ENCODE measurements around the gene KIR3DL3.
"Not testable (repeated sequence)": the region's sequence is repeated elsewhere in the genome, so short reads cannot be mapped to it uniquely, and the experiment has no call there.

KIR3DL3 gene

GRCh38 chr19:54724142-54724541, at the start of gene KIR3DL3:
KIR3DL3 (plus strand) TSS chr19:54724442; CDS start chr19:54724497, 55 bp downstream.
- no peak for DNase-seq (ENCODE audit: low read depth in 2 of 3, low spot score in 2 of 3)

GRCh38 chr19:54676210-54676834, 47.9 kb upstream of the KIR3DL3 start:
- not testable (repeated sequence) for DNase-seq (ENCODE audit: low read depth in 2 of 3, low spot score in 2 of 3)

GRCh38 chr19:54677217-54677616, 47.0 kb upstream of the KIR3DL3 start:
- DNase-seq (ENCODE audit: low read depth in 2 of 3, low spot score in 2 of 3): no peak

GRCh38 chr19:54681596-54681995, 42.6 kb upstream of the KIR3DL3 start:
- not testable (repeated sequence) for DNase-seq (ENCODE audit: low read depth in 2 of 3, low spot score in 2 of 3)

GRCh38 chr19:54682306-54682856, 41.9 kb upstream of the KIR3DL3 start:
- DNase-seq (ENCODE audit: low read depth in 2 of 3, low spot score in 2 of 3): no peak

- DNase-seq (ENCODE audit: low read depth in 2 of 3, low spot score in 2 of 3): no peak
Measured at GRCh38 chr19:54684527-54684926, 39.7 kb upstream of the KIR3DL3 start.

- no peak for DNase-seq (ENCODE audit: low read depth in 2 of 3, low spot score in 2 of 3)
Measured at GRCh38 chr19:54691582-54692297, 32.5 kb upstream of the KIR3DL3 start.

GRCh38 chr19:54692298-54692615, 32.0 kb upstream of the KIR3DL3 start:
- DNase-seq (ENCODE audit: low read depth in 2 of 3, low spot score in 2 of 3): no peak

GRCh38 chr19:54694648-54695047, 29.6 kb upstream of the KIR3DL3 start:
- no peak for DNase-seq (ENCODE audit: low read depth in 2 of 3, low spot score in 2 of 3)

GRCh38 chr19:54696117-54696548, 28.1 kb upstream of the KIR3DL3 start:
- DNase-seq (ENCODE audit: low read depth in 2 of 3, low spot score in 2 of 3): no peak

- no peak for DNase-seq (ENCODE audit: low read depth in 2 of 3, low spot score in 2 of 3)
Measured at GRCh38 chr19:54696766-54697165, 27.5 kb upstream of the KIR3DL3 start.

- DNase-seq (ENCODE audit: low read depth in 2 of 3, low spot score in 2 of 3): not testable (repeated sequence)
Measured at GRCh38 chr19:54697716-54698115, 26.5 kb upstream of the KIR3DL3 start.

GRCh38 chr19:54704928-54705327, 19.3 kb upstream of the KIR3DL3 start:
- no peak for DNase-seq (ENCODE audit: low read depth in 2 of 3, low spot score in 2 of 3)

GRCh38 chr19:54707962-54708361, 16.3 kb upstream of the KIR3DL3 start:
- no peak for DNase-seq (ENCODE audit: low read depth in 2 of 3, low spot score in 2 of 3)

GRCh38 chr19:54708781-54709180, 15.5 kb upstream of the KIR3DL3 start:
- DNase-seq (ENCODE audit: low read depth in 2 of 3, low spot score in 2 of 3): no peak

GRCh38 chr19:54709212-54709948, 14.9 kb upstream of the KIR3DL3 start:
- DNase-seq (ENCODE audit: low read depth in 2 of 3, low spot score in 2 of 3): no peak

GRCh38 chr19:54709956-54710355, 14.3 kb upstream of the KIR3DL3 start:
- DNase-seq (ENCODE audit: low read depth in 2 of 3, low spot score in 2 of 3): not testable (repeated sequence)

- no peak for DNase-seq (ENCODE audit: low read depth in 2 of 3, low spot score in 2 of 3)
Measured at GRCh38 chr19:54724644-54725043, 402 bp downstream of the KIR3DL3 start.

GRCh38 chr19:54725321-54725720, 1.1 kb downstream of the KIR3DL3 start:
- DNase-seq (ENCODE audit: low read depth in 2 of 3, low spot score in 2 of 3): no peak

- no peak for DNase-seq (ENCODE audit: low read depth in 2 of 3, low spot score in 2 of 3)
Measured at GRCh38 chr19:54727562-54727961, 3.3 kb downstream of the KIR3DL3 start.

GRCh38 chr19:54728167-54728566, 3.9 kb downstream of the KIR3DL3 start:
- no peak for DNase-seq (ENCODE audit: low read depth in 2 of 3, low spot score in 2 of 3)
